Mucosa of descending colon (tissue), 3 donors: ENCODE results near the gene ELP5. TPM values are rescaled to one million over a fixed set of nuclear protein-coding genes. Genes with fewer than 3 reads are reported as not detected.

Experiments
- ATAC-seq: fragments of 200-7000 bp; cut with Tn5 transposase; one replicate; pipeline ENCODE4 v1.9.1; 2020; ENCODE audit warnings: mild to moderate bottlenecking, moderate library complexity
- DNase-seq, 3 donors: peaks; one replicate each; pipeline ENCODE4 v3.0.0-alpha.2; 2020
- H3K36me3 ChIP-seq: fragments of 200-600 bp; one replicate; pipeline ENCODE4 v1.8.0; 2021; ENCODE audit warnings: low read depth, mild to moderate bottlenecking
- H3K4me1 ChIP-seq: fragments of 200-600 bp; one replicate; pipeline ENCODE4 v1.8.0; 2021; ENCODE audit warnings: low read depth, mild to moderate bottlenecking
- H3K4me3 ChIP-seq: fragments of 200-600 bp; one replicate; pipeline ENCODE4 v1.8.0; 2021; ENCODE audit warnings: mild to moderate bottlenecking
- H3K9me3 ChIP-seq: fragments of 200-600 bp; one replicate; pipeline ENCODE4 v1.8.0; 2021; ENCODE audit warnings: mild to moderate bottlenecking
- intact Hi-C, 2 donors: fragments of 100-400 bp; cut with DNase I in 1 of 2; cut with micrococcal nuclease in 1 of 2; formaldehyde crosslinking; loops; one replicate each; pipeline versions ENCODE4 v1.11.0 to v1.11.1; 2022; cut with DNase I, micrococcal nuclease
- total RNA-seq, 3 donors: library from RNA; stranded (reverse); fragmentation: NEBNext Ultra II Directional in 2 of 3; extraction: Animal tissue kit (Norgen Biotek cat#: 25700) in 2 of 3; gene quantifications; one replicate each; pipeline versions ENCODE4 v1.2.1 to v1.2.4, GENCODE V29; 2021 to 2023
- TF ChIP-seq, protein P1 (sequence below): fragments of 200-600 bp; IDR thresholded peaks from one replicate; pipeline ENCODE4 v1.8.0; 2022; ENCODE audit warnings: antibody characterized with exemption, mild to moderate bottlenecking
- donor health status: DM: no; HTN: no; CAD: no; lungs with moderate emphysema.
- donor health status: DM: no; HTN: no; CAD: no.
- donor health status: DM: no; HTN: yes; CAD: no.

Gene ELP5
- total RNA-seq, 3 donors from 2014 or later: 34.9 to 45.6 (median 42.2) TPM

DNA sequence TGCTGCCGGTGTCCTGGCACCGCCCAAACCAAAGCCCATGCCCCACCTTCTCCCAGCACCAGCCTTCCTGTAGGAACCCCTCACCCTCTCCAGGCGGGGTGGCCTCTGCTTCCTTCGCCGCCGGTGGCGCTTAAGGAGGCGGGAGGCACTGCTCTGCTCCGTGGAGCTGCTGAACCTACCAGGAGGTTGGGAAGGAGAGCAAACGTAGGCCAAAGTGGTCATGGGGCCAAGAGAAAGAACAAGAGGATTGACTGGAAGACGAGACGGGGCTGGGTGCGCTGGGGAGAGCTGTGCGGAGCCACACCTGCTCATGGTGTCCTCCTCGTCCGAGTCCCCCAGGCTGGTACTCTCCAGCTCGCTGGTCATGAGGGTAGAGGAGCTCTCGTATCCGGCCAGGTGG, 22.5 kb upstream of the ELP5 start:
- no peak for DNase-seq
- no peak overlapping the region for H3K4me3 ChIP-seq
- TF ChIP-seq, protein P1, sequence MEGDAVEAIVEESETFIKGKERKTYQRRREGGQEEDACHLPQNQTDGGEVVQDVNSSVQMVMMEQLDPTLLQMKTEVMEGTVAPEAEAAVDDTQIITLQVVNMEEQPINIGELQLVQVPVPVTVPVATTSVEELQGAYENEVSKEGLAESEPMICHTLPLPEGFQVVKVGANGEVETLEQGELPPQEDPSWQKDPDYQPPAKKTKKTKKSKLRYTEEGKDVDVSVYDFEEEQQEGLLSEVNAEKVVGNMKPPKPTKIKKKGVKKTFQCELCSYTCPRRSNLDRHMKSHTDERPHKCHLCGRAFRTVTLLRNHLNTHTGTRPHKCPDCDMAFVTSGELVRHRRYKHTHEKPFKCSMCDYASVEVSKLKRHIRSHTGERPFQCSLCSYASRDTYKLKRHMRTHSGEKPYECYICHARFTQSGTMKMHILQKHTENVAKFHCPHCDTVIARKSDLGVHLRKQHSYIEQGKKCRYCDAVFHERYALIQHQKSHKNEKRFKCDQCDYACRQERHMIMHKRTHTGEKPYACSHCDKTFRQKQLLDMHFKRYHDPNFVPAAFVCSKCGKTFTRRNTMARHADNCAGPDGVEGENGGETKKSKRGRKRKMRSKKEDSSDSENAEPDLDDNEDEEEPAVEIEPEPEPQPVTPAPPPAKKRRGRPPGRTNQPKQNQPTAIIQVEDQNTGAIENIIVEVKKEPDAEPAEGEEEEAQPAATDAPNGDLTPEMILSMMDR: no peak
- no peak for ATAC-seq
- intact Hi-C loops: no loop called here
- H3K9me3 ChIP-seq: no peaks in the 10 kb centered on the region
- H3K4me1 ChIP-seq: peaks cover 15% of the 10 kb centered on the region
- peaks cover 15% of the 10 kb centered on the region for H3K36me3 ChIP-seq

DNA sequence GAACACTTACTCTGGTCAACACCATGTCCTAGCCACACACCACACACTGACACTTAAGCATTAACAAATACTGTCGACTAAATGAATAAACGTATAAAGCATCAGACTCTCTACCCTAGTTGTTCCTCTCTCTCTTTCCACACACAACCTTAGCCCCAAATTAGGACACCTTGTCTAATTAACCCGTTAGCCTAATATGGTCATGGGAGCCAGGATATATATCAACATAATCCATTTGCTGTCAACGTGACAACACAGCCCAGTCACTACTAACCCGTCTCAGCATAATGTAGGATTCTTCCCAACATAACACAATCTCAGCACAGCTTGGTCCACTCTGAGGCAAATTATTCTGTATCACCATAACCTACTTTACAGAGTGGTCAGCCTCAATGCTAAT, 19.9 kb upstream of the ELP5 start:
- TF ChIP-seq, protein P1: no peak
- ATAC-seq (no peak), DNase-seq (no peak)
- Histone ChIP-seq H3K36me3 (peaks cover 6% of the 10 kb centered on the region), H3K4me1 (peaks cover 28% of the 10 kb centered on the region), H3K9me3 (no peaks in the 10 kb centered on the region), H3K4me3 (no peak overlapping the region)
- intact Hi-C loops: no loop called here

DNA sequence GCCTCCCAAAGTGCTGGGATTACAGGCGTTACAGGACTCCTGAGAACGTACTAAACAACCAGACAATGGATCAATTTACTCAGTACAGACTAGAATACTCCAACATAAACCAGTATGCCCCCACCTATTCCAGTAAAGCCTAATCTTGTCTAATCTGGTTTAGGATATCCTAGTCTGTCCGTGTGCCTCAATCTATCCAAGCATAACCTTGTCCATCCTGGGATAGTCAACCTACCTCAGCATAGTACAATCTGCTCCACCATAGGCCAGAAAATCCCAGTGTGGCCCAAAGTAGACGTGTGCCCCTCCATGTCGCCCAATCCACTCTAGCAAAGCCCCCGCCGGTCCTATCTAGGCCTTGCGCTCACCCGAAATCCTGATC, 18.3 kb upstream of the ELP5 start:
- peak; percentile 7 for ATAC-seq
- peak overlapping the region; percentile 52 for H3K4me3 ChIP-seq
- peaks cover 31% of the 10 kb centered on the region for H3K4me1 ChIP-seq
- DNase-seq: no peak
- TF ChIP-seq, protein P1: no peak
- no peaks in the 10 kb centered on the region for H3K9me3 ChIP-seq
- intact Hi-C loops: no loop called here
- peaks cover 4% of the 10 kb centered on the region for H3K36me3 ChIP-seq

DNA sequence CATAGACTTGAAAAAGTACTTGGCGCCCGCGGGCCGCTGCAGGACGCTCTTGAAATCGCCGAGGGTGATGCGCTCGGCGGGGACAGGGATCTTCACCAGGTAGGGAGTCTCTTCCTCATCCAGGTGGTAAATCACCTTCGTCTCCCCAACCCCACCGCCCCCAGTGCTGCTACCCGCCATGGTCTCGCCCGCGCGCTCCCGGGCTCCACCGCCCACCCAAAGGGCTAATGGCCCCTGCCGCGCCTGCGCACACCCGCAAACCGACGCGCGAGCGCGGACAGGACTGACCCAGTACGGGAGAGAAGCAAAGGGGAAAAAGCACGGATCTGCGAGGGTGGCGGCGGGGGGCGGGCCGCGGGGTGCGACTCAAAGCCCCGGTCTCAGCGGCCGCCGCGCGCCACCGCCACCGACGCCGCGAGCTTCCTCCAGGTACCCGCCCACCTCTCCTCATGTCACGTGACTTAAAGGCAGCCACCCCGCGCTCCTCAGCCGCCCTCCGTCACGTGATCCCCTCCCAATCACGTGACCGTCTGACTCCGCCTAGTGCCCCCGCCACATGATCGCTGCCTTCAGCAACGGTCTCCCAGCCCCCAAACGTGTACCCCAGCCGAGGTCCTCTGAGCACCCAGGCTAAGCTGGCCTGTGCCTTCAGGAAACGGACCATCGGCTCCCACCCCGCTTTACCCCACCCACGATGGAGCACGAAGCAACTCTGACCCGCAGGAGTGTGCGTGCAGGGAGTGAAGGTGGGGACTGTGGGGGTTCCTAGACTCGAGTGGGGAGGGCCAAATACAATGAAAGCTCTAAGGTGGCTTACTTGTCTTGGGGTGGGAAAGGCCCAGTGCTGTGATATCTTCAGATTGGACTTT, 17.7 kb upstream of the ELP5 start, which contains the start of gene DVL2:
Gene DVL2 (minus strand): TSS at position 435 of the 869 bp plus-strand sequence. CDS start 255 bp downstream, at position 180.
- DNase-seq (peak; percentile 96 to 98 (median 97)), ATAC-seq (peak; percentile 70)
- H3K9me3 ChIP-seq: no peaks in the 10 kb centered on the region
- TF ChIP-seq, protein P1: no peak
- intact Hi-C loops: no loop called here
- H3K4me3 ChIP-seq: peak within 1 kb of the TSS; percentile 52
- H3K4me1 ChIP-seq: peaks cover 31% of the 10 kb centered on the region
- no peaks in the 10 kb centered on the region for H3K36me3 ChIP-seq

DNA sequence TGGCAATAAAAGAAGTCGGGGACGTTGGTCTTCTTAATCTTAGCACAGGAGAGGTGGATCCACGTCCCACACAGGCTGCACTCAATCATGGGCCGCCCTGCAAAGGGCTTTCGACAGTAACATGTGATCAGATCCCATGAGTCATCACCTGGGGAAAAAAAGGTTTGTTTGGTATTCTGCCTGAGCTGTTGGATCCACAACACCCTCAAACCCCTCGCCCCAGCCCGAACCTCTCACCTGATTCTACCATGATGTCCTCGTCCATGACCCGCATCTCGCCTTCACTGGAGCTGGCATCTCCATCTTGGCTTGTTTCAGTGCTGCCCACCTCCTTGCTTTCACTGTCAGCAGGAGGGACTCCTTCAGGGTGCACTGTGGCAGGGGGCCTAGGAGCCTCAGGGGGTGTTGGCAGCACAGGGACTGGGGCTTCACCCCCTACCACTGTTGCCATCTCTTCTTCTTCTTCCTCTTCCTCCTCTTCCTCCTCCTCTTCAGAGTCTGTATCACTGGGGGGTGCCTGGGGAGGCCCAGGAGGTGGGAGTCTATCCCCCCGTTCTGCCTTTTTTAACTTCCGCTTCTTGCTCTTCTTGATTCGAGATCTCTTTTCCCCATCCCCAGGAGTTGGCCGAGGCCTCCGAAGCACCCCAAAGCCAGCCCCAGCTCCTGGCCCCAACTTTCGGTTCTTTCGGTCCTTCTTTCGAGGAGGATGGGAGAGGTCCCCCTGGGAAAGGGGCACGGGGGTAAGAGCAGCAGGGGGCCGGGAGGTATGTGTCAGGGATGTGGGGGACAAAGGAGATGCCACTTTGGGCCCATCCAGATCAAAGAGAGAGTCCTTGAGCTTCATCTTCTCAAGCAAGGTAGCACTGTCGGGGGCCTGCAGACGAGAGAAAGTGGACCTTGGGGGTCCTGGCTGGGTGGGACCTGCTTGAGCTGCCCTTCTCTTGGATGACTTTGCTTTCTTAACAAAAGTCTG, 16.0 kb upstream of the ELP5 start:
- DNase-seq (peak in 1 of 3 donors; percentile 50), ATAC-seq (no peak)
- Histone ChIP-seq H3K36me3 (peaks cover 3% of the 10 kb centered on the region), H3K9me3 (no peaks in the 10 kb centered on the region), H3K4me1 (peaks cover 44% of the 10 kb centered on the region), H3K4me3 (no peak overlapping the region)
- TF ChIP-seq, protein P1: no peak
- intact Hi-C loops: no loop called here
